Measurements from ENCODE around the gene GPR180.

Gene GPR180

GRCh38 chr13:94601446-94602431 lies at the start of gene GPR180:
GPR180 (plus strand) TSS chr13:94601857; CDS start chr13:94601928, 71 bp downstream.
- peak within 1 kb of the TSS; percentile 93 for H3K4me3 ChIP-seq (ENCODE audit: control insufficient read depth, low read depth, low read length)
- DNase-seq (ENCODE audit: low read depth), result peak; percentile 99

GRCh38 chr13:94552095-94552494 lies 49.6 kb upstream of the GPR180 start:
- no peak for DNase-seq (ENCODE audit: low read depth)
- no peak overlapping the region for H3K4me3 ChIP-seq (ENCODE audit: control insufficient read depth, low read depth, low read length)
- TF ChIP-seq CTCF (conservative IDR thresholded peaks at IDR 0.05; ENCODE audit: control insufficient read depth, insufficient read depth, low read depth, low read length), result no peak

More at GRCh38 chr13:94601446-94602431, at the start of gene GPR180:
- no peak for TF ChIP-seq CTCF (conservative IDR thresholded peaks at IDR 0.05; ENCODE audit: control insufficient read depth, insufficient read depth, low read depth, low read length)

GRCh38 chr13:94553766-94554165 lies 47.9 kb upstream of the GPR180 start:
- H3K4me3 ChIP-seq (ENCODE audit: control insufficient read depth, low read depth, low read length), result no peak overlapping the region
- DNase-seq (ENCODE audit: low read depth), result no peak
- no peak for TF ChIP-seq CTCF (conservative IDR thresholded peaks at IDR 0.05; ENCODE audit: control insufficient read depth, insufficient read depth, low read depth, low read length)

DNA sequence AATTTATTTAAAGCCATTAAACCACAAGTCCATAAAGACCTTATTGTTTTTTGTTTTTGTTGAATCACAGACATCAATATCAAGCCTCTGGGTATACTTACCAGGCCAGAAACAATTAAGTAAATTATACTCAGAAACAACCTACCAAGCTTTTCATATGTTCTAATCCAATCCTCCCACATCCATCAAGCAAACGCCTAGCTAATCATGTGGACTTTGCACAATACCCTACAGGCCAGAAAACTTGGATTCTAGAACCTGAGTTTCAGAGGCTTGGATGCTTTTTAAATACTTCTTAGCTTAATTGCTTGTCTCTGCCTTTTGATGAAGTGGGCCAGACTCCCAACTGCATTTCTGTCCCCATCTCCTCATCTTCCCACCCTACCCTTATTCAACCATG lies 45.6 kb upstream of the GPR180 start:
- DNase-seq (ENCODE audit: low read depth), result no peak
- no peak for TF ChIP-seq CTCF (conservative IDR thresholded peaks at IDR 0.05; ENCODE audit: control insufficient read depth, insufficient read depth, low read depth, low read length)
- H3K4me3 ChIP-seq (ENCODE audit: control insufficient read depth, low read depth, low read length), result no peak overlapping the region

DNA sequence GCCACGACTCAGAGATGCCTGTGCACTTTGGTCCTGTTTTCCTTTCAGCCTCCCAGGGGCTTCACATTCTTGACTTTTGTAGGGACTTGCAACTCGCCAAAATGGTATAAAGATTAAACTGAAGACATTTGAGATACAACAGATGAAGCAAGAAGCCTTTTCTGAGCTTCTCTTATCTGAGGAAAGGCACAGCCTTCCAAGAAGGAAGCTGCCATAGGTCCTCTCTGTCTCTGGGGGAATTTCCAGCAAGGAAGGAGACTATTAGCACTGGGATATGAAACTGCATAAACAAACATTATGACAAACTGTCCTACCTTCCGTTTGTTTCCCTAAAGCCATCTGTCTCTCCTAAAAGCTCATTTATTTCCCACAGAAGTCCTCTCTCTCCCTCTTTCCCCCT lies 45.0 kb upstream of the GPR180 start:
- no peak for DNase-seq (ENCODE audit: low read depth)
- no peak overlapping the region for H3K4me3 ChIP-seq (ENCODE audit: control insufficient read depth, low read depth, low read length)
- TF ChIP-seq CTCF (conservative IDR thresholded peaks at IDR 0.05; ENCODE audit: control insufficient read depth, insufficient read depth, low read depth, low read length), result no peak

DNA sequence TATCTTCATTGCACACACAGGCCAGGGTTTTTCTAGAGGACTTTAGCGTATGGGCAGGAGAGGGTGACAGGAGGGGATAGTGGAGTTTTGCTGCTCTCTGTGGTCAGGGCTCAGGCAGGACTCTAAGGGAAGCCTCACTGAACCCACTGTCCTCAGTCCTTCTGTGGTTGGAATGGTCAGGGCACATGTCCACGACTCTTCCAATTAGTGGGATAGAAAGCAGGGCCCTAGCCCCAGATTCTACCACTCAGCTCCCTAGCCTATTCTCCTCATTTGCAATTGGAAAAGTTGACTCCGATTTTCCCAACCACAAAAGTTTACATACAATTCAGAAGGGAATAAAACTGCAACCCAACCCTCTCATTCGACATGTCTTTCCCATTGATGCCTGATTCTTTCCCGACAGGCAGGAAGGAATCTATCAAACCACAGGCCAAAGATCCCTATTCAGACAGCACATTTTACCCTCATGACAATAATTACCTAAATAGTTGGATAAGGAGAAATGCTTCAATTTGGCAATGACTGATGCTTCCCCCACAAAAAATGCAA lies 43.9 kb upstream of the GPR180 start:
- no peak overlapping the region for H3K4me3 ChIP-seq (ENCODE audit: control insufficient read depth, low read depth, low read length)
- DNase-seq (ENCODE audit: low read depth), result peak; percentile 33
- no peak for TF ChIP-seq CTCF (conservative IDR thresholded peaks at IDR 0.05; ENCODE audit: control insufficient read depth, insufficient read depth, low read depth, low read length)

All from fibroblast of mammary gland (primary cell).